ENCODE measurements around the gene HID1. TPM values are rescaled to one million over a fixed set of nuclear protein-coding genes. Genes with fewer than 3 reads are reported as not detected.

The HID1 gene
- total and polyA plus RNA-seq, 2 of the 4 experiments (the other 2 are of a cell fraction): 0.18 to 1.7 TPM

- intact Hi-C loops (cut with micrococcal nuclease): loop anchor here (5.0 kb wide), 1 partner anchor 83 kb away; the partner anchor contains the start of genes ATP5PD and KCTD2
- in situ Hi-C loops (cut with MboI; ENCODE audit: low sequenced_read_pairs): loop anchor here (10.0 kb wide), 1 partner anchor 240 kb away; the partner anchor contains the start of gene NUP85
- Histone ChIP-seq H3K9me1 (ENCODE audit: insufficient read depth, low read length) (no peaks in the 10 kb centered on the region), H4K20me1 (ENCODE audit: insufficient read depth, low read length) (no peaks in the 10 kb centered on the region), H2BK5ac (ENCODE audit: low read depth, low read length, poor library complexity, severe bottlenecking) (no peak overlapping the region), H4K91ac (ENCODE audit: insufficient read depth, low read depth, low read length) (no peak overlapping the region), H3K4me2 (ENCODE audit: low read depth, low read length) (no peak overlapping the region), H3K18ac (ENCODE audit: low read depth, low read length) (no peak overlapping the region), H2BK15ac (ENCODE audit: low read depth, low read length) (no peak overlapping the region), H3K36me3 (ENCODE audit: control insufficient read depth, insufficient read depth, low read length) (no peaks in the 10 kb centered on the region), H3K4me3 (ENCODE audit: insufficient read depth, low read depth, low read length) (no peak overlapping the region), H3K79me1 (ENCODE audit: low read depth in 1 of 2, low read length in 2 of 2) (no peaks in the 10 kb centered on the region), H2BK120ac (ENCODE audit: low read depth, low read length) (no peak overlapping the region), H4K5ac (ENCODE audit: low read depth, low read length) (no peak overlapping the region), H2AK5ac (ENCODE audit: low read depth, low read length) (no peak overlapping the region), H3K56ac (ENCODE audit: extremely low read depth, insufficient read depth, low read length) (no peak overlapping the region), H3K27ac (ENCODE audit: insufficient read depth, low read length) (no peak overlapping the region), H3K9ac (ENCODE audit: low read depth, low read length) (no peak overlapping the region), H3K4me1 (ENCODE audit: control insufficient read depth, insufficient read depth, low read length) (0 out of 2 replicates have a peak, but pooled peaks cover 1% of the 10 kb centered on the region), H3K27me3 (ENCODE audit: control insufficient read depth, insufficient read depth, low read length) (peaks cover 7% of the 10 kb centered on the region), H3K14ac (replicated peaks; ENCODE audit: low read depth, low read length) (no peak overlapping the region), H2AFZ (replicated peaks; ENCODE audit: low read length, poor library complexity) (no peak overlapping the region), H3K4ac (ENCODE audit: low read depth, low read length) (no peak overlapping the region), H3K23ac (ENCODE audit: low read depth, low read length) (no peak overlapping the region), H2AK9ac (replicated peaks; ENCODE audit: low read depth, low read length, poor library complexity) (no peak overlapping the region), H3K9me3 (ENCODE audit: control insufficient read depth, insufficient read depth, low read length) (no peaks in the 10 kb centered on the region), H2BK20ac (ENCODE audit: low read depth, low read length) (no peak overlapping the region), H4K8ac (ENCODE audit: low read depth in 2 of 2, low read length in 2 of 2) (no peak overlapping the region)
- DNase-seq (no peak), ATAC-seq (ENCODE audit: low read depth) (no peak)
- TF ChIP-seq CTCF (conservative IDR thresholded peaks at IDR 0.05; ENCODE audit: low read depth, low read length): no peak
- TF ChIP-seq MXI1 (IDR thresholded peaks at IDR 0.05; ENCODE audit: borderline replicate concordance, low read depth, low read length): no peak
- TF ChIP-seq RAD21 (IDR thresholded peaks at IDR 0.05; ENCODE audit: low read length): no peak
- no peak for TF ChIP-seq MAFK (IDR thresholded peaks at IDR 0.05; ENCODE audit: low read depth, low read length)
- TF ChIP-seq CHD1 (IDR thresholded peaks at IDR 0.05; ENCODE audit: low read depth, low read length): no peak
- TF ChIP-seq CEBPB (IDR thresholded peaks at IDR 0.05; ENCODE audit: low read depth, low read length): no peak
- TF ChIP-seq POLR2A (IDR thresholded peaks at IDR 0.05; ENCODE audit: low read depth, low read length): no peak
- no peak for TF ChIP-seq BHLHE40 (IDR thresholded peaks at IDR 0.05; ENCODE audit: low read depth, low read length)
- no peak for TF ChIP-seq RCOR1 (IDR thresholded peaks at IDR 0.05; ENCODE audit: insufficient replicate concordance, low read length)
- no peak for TF ChIP-seq FOS (IDR thresholded peaks at IDR 0.05; ENCODE audit: low read depth, low read length)
- TF ChIP-seq ELK1 (IDR thresholded peaks at IDR 0.05; ENCODE audit: borderline replicate concordance, low read depth, low read length): no peak
- TF ChIP-seq RFX5 (IDR thresholded peaks at IDR 0.05; ENCODE audit: low read depth, low read length): no peak
- TF ChIP-seq MAZ (IDR thresholded peaks at IDR 0.05; ENCODE audit: borderline replicate concordance, low read depth, low read length): no peak
- no peak for TF ChIP-seq NFE2L2 (IDR thresholded peaks at IDR 0.05; ENCODE audit: low read depth, low read length)
- TF ChIP-seq USF2 (IDR thresholded peaks at IDR 0.05; ENCODE audit: low read depth, low read length): no peak
- TF ChIP-seq SMC3 (IDR thresholded peaks at IDR 0.05; ENCODE audit: low read depth, low read length): no peak
- WGBS, 2 experiments (ENCODE audit: extremely low coverage in 2 of 2, insufficient read length in 1 of 2): 100% methylated on average over 1 of the region's 12 CpGs; no CpG with 5 or more reads in 1 of the 2 experiments
- ChIA-PET CTCF (interaction anchor here (1.0 kb wide), 1 partner anchor 71 kb away, joined by 3 read pairs; no protein-coding TSS in a partner anchor), POLR2A (ENCODE audit: unreplicated experiment) (no interaction called here)
- dilution Hi-C loops (cut with HindIII; ENCODE audit: low sequenced_read_pairs, unreplicated experiment): no loop called here
- BruUV-seq (replicated peaks): no TSS peak
Observed at GRCh38 chr17:74964246-74964761, 8.3 kb downstream of the HID1 start.
